ENCODE results near the gene PPCS. TPM values are rescaled to one million over a fixed set of nuclear protein-coding genes. Genes with fewer than 3 reads are reported as not detected.

Gene PPCS
- total and polyA plus RNA-seq, 2 donors (not counting 3 experiments of a cell fraction or from before 2014, with no cell fraction given): 31.7 to 32.6 TPM

- dilution Hi-C loops (cut with MboI; ENCODE audit: extremely low pct_ligation_motif_present, low sequenced_read_pairs): no loop called here
- CTCF ChIA-PET: interaction anchor here (1.3 kb wide), 1 partner anchor 8 kb away, joined by 4 read pairs; no protein-coding TSS in a partner anchor
- POLR2A ChIA-PET: no interaction called here
Measured at GRCh38 chr1:42419126-42419821, 37.1 kb upstream of the PPCS start.

More at GRCh38 chr1:42419126-42419821, 37.1 kb upstream of the PPCS start:
- Histone ChIP-seq H4K20me1 (replicated peaks; ENCODE audit: control insufficient read depth, extremely low read depth, insufficient read depth, low read length) (no peaks in the 10 kb centered on the region), H3K4me2 (ENCODE audit: insufficient read depth, low read length) (no peak overlapping the region), H3K27me3 (ENCODE audit: control insufficient read depth in 2 of 2, insufficient read depth in 2 of 2, low read length in 2 of 2) (peaks cover 10 to 13% of the 10 kb centered on the region in 2 experiments), H3K79me2 (ENCODE audit: control insufficient read depth, insufficient read depth, low read length) (no peaks in the 10 kb centered on the region), H3K9ac (replicated peaks; ENCODE audit: extremely low read depth, insufficient read depth, low read length) (no peak overlapping the region), H3K9me1 (replicated peaks; ENCODE audit: control insufficient read depth, extremely low read depth, insufficient read depth, low read length) (no peaks in the 10 kb centered on the region), H2AFZ (ENCODE audit: low read depth, low read length) (no peak overlapping the region), H3K36me3 (ENCODE audit: control insufficient read depth in 2 of 2, extremely low read depth in 1 of 2, insufficient read depth in 2 of 2, low read length in 2 of 2) (no peaks in the 10 kb centered on the region), H3K27ac (ENCODE audit: insufficient read depth, low read depth, low read length) (no peak overlapping the region), H3K9me3 (replicated peaks; ENCODE audit: control insufficient read depth, insufficient read depth, low read length) (no peaks in the 10 kb centered on the region), H3K4me1 (ENCODE audit: control insufficient read depth, extremely low read depth, insufficient read depth, low read length) (peaks cover 2% of the 10 kb centered on the region), H3K4me3 (replicated peaks in 1 of 3; ENCODE audit: insufficient read depth in 1 of 3, low read depth in 1 of 3, low read length in 3 of 3) (no peak overlapping the region)
- DNase-seq (ENCODE audit: low read depth, low spot score): no peak
- BruUV-seq (replicated peaks): no TSS peak
- no peak for TF ChIP-seq MYC (IDR thresholded peaks at IDR 0.05; ENCODE audit: low read depth, low read length)
- TF ChIP-seq EZH2 (IDR thresholded peaks at IDR 0.05; ENCODE audit: borderline replicate concordance, low read depth, low read length, severe bottlenecking): no peak
- no peak for TF ChIP-seq FOS (IDR thresholded peaks at IDR 0.05; ENCODE audit: borderline replicate concordance, insufficient read depth, low read length)
- TF ChIP-seq MAX (IDR thresholded peaks at IDR 0.05; ENCODE audit: insufficient read depth, insufficient read length): no peak
- TF ChIP-seq POLR2A (IDR thresholded peaks at IDR 0.05; ENCODE audit: low read depth, low read length): no peak
- TF ChIP-seq CTCF (IDR thresholded peaks at IDR 0.05; ENCODE audit: extremely low read depth in 1 of 2, insufficient read depth in 1 of 2, low read depth in 1 of 2, low read length in 2 of 2): no peak
- no peak for TF ChIP-seq POLR2AphosphoS5 (IDR thresholded peaks at IDR 0.05; ENCODE audit: insufficient read depth, low read depth, low read length)
- no peak for FAIRE-seq
- intact Hi-C loops (cut with micrococcal nuclease): no loop called here

Measured in endothelial cell of umbilical vein (primary cell).